HL-60/S4 treated with phorbol 12-myristate 13-acetate at 8.2 ng/mL for 4 days and 3 days (cell line): Measurements from ENCODE around the gene LPAR2.

Source experiments
- in situ Hi-C: fragments of 300-500 bp; cut with MboI; formaldehyde crosslinking; loops from 2 replicates; pipeline ENCODE4 v1.15.0; 2022; ENCODE audit warnings: low sequenced_read_pairs

The LPAR2 gene

GRCh38 chr19:19654441-19654840 is 26.4 kb upstream of the LPAR2 start:
- in situ Hi-C loops, result no loop called here

GRCh38 chr19:19653597-19654147 is 25.7 kb upstream of the LPAR2 start:
- in situ Hi-C loops, result no loop called here

GRCh38 chr19:19652482-19653295 is 24.7 kb upstream of the LPAR2 start:
- in situ Hi-C loops, result no loop called here

- in situ Hi-C loops, result no loop called here
Observed at GRCh38 chr19:19651076-19651475, 23.1 kb upstream of the LPAR2 start.

GRCh38 chr19:19650331-19650730 is 22.3 kb upstream of the LPAR2 start:
- in situ Hi-C loops, result no loop called here

GRCh38 chr19:19649580-19649995 is 21.6 kb upstream of the LPAR2 start:
- in situ Hi-C loops, result loop anchor here (10.0 kb wide), 1 partner anchor 115 kb away; the partner anchor contains the start of gene CILP2

- in situ Hi-C loops, result loop anchor here (10.0 kb wide), 1 partner anchor 114 kb away; the partner anchor contains the start of gene CILP2
Observed at GRCh38 chr19:19649155-19649554, 21.1 kb upstream of the LPAR2 start.

GRCh38 chr19:19647037-19647835 is 19.2 kb upstream of the LPAR2 start:
- in situ Hi-C loops, result loop anchor here (10.0 kb wide), 1 partner anchor 112 kb away; the partner anchor contains the start of gene CILP2

- in situ Hi-C loops, result loop anchor here (10.0 kb wide), 1 partner anchor 111 kb away; the partner anchor contains the start of gene CILP2
Observed at GRCh38 chr19:19645233-19645870, 17.3 kb upstream of the LPAR2 start.

- in situ Hi-C loops, result loop anchor here (10.0 kb wide), 1 partner anchor 109 kb away; the partner anchor contains the start of gene CILP2
Observed at GRCh38 chr19:19644054-19644388, 16.0 kb upstream of the LPAR2 start.

GRCh38 chr19:19643158-19644053 is 15.4 kb upstream of the LPAR2 start, which contains the start of gene GMIP:
GMIP (minus strand) TSS chr19:19643657; CDS start chr19:19643529, 128 bp downstream.
- in situ Hi-C loops, result loop anchor here (10.0 kb wide), 1 partner anchor 109 kb away; the partner anchor contains the start of gene CILP2

GRCh38 chr19:19642506-19643157 is 14.6 kb upstream of the LPAR2 start:
- in situ Hi-C loops, result loop anchor here (10.0 kb wide), 1 partner anchor 108 kb away; the partner anchor contains the start of gene CILP2

GRCh38 chr19:19637523-19638251 is 9.7 kb upstream of the LPAR2 start:
- in situ Hi-C loops, result no loop called here

GRCh38 chr19:19637186-19637522 is 9.1 kb upstream of the LPAR2 start:
- in situ Hi-C loops, result no loop called here

GRCh38 chr19:19636573-19637185 is 8.7 kb upstream of the LPAR2 start:
- in situ Hi-C loops, result no loop called here

GRCh38 chr19:19635313-19635702 is 7.3 kb upstream of the LPAR2 start:
- in situ Hi-C loops, result no loop called here

GRCh38 chr19:19634516-19635312 is 6.7 kb upstream of the LPAR2 start:
- in situ Hi-C loops, result no loop called here
